GM18508 (cell line): Measurements from ENCODE around the gene TDRD9.

Experiments used
- ATAC-seq: cut with Tn5 transposase; IDR thresholded peaks from one replicate; pipeline ENCODE4 v1.9.1; 2021; ENCODE audit warnings: moderate number of reproducible peaks; ENCODE audit not compliant: insufficient read depth, unreplicated experiment

TDRD9 gene

DNA sequence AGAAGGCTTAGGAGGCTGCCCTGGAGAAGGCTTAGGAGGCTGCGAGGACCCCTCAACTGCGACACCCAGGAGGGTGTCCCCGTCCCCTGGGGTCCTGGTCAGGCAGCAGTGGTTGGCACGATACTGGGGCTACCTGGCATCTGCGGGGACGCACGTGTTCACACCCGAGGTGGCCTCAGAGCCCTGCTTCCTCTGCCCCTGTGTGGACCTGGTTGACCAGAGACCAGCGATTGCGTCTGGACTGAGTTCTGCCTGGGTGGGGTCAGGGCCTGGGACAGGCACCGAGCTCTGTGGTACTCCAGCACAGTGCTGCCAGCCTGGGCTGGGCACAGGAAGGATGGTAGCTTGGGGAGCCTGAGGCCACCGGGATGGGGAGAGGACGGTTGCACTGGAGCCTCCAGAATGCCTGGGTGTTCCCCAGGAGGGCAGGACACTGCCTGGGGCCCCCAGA is 158.0 kb downstream of the TDRD9 start:
- no peak for ATAC-seq

GRCh38 chr14:104086661-104087461 is 158.6 kb downstream of the TDRD9 start:
- ATAC-seq = no peak

DNA sequence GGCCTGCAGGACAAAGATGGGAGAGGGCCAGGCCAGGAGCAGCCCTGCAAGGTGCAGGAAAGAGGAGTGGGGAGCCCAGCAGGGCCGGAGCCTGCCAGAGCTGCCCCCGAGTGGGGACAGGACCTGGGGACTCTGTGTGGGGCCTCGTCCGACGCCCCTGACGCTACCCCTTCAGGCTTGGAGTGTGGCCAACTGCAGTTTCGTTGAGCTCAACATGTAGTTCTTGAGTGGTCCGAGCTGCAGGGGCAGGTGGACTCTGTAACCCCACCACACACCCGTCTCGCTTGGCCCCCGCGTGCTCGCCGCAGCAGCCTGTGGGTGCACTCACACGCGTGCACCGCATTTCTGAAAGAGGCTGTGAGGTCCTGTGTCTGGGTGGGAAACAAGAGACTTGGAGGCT is 159.2 kb downstream of the TDRD9 start:
- ATAC-seq = no peak

DNA sequence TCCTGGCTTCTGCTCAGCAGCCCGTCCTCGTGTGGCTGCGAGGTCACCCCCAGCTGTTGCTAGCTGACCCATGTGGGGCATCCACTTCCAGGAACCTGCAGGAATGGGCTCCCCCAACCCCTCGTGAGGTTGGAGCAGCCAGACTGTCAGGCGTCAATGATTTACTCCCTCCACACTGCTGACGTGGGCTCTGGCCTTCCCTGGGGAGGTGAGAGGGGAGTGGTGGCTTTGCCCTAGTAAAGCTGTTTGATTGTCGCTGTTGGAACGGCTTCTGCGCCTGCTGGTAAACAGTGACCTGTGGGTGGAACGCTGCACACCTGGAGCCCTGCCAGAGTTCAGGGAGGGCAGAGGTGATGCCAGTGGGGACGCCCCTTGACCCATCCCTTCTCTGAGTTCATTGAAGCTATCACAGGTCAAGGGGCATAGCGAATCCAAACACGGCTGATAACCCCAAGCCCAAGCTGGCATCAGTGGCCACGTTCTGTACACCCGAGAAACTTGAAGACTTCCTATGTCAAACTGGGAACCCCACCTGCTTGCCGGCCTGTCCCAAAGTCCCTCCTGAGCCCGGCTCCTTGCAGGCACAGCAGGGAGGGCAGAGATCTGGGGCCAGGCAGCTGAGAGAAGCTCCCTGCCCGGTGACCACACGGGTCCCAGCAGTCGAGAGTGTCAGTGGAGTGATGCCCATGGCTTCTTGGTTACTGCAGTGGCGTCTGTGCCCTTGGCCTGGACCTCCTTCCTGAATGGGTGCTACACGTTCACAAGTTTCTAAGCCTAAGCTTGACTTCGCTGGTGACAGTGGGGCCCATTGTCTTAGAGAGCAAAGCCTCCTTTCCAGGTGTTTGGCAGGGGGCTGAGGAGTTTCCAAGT is 160.0 kb downstream of the TDRD9 start:
- ATAC-seq = no peak

DNA sequence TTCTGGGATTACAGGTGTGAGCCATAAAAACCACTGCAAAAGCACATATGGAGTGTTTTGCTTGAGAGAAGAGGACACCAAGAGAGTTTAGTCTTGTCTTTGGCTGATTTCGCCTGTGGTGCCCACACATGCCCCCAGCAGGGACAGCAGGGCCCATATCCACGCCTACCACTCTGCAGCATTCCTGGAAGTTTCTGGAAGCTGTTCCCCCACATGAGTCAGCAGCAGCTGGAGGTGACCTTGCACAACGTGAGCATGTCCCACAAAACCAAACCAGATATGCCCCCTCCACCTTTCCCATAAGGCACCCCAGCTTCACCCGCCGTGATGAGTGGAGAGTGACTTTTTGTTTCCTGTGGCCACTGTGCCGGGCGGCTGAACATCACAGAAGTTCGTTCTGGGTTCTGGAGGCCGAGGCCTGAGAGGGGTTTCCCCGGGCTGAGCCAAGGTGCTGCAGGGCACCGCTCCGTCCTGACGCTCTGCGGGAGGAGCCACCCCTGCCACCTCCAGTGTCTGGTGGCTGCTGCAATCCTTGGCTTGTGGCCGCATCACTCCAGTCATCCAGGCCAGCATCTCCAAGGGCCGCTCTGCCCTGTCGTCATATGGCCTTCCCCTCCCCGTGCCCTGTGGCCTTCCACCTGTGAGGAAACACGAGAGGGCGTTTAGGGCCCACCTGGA is 162.0 kb downstream of the TDRD9 start:
- ATAC-seq = no peak

- no peak for ATAC-seq
These were observed 163.0 kb downstream of the TDRD9 start for GRCh38 chr14:104091061-104091926.

DNA sequence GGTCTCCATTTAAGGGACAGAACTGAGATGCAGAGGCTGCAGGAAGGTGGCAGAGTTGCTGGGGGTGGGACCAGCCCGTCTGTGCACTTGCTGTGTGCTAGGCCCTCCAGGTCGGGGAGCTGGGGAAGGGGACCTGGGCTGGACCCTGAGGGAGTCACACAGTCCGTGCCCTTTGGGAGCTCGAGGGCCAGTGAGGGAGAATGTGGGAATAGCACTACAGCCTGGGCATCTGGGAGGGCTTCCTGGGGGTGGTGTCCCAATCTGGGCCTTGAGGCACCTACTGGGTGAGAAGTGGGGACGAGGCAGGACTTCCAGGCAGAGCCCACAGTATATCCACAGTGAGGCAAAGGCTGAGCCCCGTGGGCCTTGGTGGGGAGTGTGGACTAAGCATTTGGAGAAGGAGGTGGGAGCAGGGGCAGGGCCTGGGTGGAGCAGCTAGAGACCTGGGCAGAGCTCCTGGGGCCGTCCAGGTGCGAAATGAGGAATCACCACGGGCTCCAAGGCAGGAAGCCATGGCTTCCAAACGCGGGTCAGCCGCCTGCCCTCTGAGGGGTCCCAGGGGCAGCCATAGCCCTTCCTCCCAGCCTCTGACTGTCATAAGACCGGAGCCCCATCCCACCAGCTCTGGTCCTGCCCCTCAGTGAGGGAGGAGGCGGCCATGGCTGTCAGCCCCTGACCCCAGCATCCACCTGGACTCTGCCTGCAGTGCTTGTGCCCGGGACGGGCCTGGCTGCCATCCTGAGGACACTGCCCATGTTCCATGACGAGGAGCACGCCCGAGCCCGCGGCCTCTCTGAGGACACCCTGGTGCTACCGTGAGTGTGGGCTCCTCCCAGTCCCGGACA is 163.9 kb downstream of the TDRD9 start:
- ATAC-seq = no peak

- ATAC-seq = no peak
These were observed 164.7 kb downstream of the TDRD9 start for GRCh38 chr14:104092931-104093365.

- no peak for ATAC-seq
These were observed 165.3 kb downstream of the TDRD9 start for GRCh38 chr14:104093366-104094055.

DNA sequence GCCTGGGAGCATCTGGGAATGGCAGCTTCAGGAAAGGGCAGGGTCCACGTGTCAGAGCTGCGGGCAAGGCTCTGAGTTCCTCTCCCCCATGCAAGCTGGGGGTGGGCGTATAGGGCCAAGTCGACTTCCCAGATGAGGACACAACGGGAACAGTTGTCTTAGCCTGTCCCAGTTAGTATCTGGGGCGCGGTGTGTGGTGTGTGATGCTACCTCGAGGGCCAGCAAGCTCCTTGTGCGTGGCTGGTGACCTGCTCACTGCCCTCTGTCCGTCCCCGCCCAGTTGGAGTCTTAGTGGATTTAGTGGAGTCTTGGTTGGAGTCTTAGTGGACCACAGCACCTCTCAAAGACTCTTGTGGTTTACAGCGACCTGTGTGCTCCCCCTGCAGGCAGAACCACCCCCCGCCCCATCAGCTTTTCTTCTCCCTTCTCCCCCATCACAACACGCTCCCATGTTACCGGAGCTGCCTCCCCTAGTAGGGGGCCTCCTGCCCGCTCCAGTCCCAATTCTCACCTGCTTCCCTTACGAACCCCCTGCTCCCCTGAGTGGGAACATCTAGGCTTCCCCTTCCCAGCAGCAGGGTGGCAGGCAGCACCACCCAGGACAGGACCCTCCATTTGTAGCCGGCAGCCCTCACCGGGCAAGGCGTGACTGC is 165.9 kb downstream of the TDRD9 start:
- no peak for ATAC-seq

- no peak for ATAC-seq
These were observed 166.6 kb downstream of the TDRD9 start for GRCh38 chr14:104094709-104095425.

DNA sequence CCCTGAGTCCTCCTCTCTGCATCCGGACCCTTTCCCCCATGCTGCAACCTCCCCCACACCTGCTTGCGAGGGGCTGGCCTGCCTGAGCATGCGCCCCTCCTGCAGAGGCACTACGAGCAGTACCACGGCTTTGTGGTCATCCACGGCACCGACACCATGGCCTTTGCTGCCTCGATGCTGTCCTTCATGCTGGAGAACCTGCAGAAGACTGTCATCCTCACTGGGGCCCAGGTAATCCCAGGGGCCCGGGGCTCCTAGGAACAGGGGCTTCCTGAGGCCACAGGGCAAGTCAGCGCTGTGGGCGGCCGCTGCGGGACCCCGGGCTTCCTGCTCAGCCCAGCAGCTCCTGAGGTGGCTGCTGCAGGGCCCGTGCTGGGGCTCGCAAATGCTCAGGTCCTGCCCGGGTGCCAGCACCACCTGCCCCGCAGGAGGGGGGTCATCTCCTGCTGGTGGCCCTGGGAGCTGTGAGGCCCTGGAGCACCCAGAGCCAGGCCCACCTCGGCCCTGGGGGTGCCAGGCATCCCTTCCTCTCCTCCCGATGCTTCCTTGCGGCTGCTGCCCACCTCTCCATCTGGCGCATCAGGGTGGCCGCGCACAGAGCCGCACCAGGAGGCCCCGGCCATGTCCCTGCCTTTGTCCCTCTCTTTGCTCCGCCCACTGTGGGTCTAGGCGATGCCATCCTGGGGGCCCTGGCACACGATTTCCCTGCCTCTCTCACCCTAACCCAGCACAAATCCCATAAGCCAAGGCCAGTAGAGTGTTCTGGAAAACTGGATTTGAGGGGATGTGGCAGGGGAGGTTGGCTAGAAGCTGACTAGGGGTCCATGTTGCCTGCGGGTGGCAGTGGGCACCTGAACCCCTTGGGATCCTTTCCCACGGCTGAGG is 167.4 kb downstream of the TDRD9 start:
- no peak for ATAC-seq

DNA sequence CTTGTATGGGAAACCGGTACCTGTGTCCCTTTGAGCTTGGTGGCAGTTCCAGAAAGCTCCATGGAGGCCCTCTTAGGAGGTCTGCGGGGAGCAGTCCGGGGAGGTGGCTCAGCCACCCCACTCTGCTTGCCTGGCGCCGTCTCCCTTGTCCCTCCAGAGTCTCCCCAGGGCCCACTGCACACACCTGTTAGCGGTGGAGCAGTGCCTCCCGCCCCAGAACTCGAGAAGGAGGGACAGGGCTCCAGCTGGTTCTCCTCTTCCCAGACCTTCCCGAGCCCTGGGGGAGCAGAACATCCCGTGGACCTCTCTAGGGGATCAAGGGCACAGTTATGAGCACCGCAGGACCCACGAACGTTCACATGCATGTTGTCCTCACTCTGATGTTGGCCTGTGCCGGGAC is 168.1 kb downstream of the TDRD9 start:
- ATAC-seq = no peak

DNA sequence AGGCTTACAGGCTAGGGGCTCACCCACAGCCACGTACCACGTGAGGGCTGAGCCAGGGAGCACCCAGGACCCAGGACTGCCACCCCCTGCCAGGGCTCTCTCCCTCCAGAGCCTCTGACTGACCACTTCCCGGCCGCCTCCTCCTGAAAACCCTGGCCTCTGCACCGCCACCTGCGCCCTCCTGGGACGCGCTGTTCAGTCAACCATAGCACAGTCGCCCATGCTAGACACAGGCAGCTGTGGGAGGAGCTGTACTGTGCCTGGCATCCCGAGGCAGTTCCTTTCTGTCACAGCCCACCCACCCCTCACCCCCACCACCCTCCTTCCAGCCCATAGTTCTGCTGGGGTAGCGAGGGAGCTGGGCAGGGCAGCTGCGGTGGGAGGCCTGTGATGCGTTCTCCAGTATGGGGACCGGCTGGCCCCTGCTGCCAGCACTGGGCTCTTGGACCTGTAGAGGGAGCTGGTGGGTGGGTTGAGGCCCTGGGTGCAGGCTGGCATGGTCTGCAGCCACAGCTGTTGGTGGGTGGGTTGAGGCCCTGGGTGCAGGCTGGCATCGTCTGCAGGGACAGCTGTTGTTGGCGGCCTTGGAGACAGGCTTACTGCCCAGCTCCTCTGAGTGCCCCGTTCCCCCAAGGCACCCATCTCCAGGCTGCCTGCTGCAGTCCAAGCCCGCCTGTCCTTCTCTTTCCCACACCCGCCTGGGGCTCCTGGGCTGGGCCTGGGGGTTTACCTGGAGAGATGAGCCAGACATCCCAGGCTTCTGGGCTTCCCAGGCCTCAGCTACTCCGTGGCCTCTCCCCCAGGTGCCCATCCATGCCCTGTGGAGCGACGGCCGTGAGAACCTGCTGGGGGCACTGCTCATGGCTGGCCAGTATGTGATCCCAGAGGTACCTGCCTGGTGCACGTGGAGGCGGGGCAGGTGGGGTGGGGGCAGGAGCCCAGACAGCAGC is 168.8 kb downstream of the TDRD9 start:
- ATAC-seq = no peak
